ENCODE results near the gene MT1E. TPM values are rescaled to one million over a fixed set of nuclear protein-coding genes. Genes with fewer than 3 reads are reported as not detected.

Gene MT1E
- polyA plus RNA-seq, 1 donor: 96.6 TPM

DNA sequence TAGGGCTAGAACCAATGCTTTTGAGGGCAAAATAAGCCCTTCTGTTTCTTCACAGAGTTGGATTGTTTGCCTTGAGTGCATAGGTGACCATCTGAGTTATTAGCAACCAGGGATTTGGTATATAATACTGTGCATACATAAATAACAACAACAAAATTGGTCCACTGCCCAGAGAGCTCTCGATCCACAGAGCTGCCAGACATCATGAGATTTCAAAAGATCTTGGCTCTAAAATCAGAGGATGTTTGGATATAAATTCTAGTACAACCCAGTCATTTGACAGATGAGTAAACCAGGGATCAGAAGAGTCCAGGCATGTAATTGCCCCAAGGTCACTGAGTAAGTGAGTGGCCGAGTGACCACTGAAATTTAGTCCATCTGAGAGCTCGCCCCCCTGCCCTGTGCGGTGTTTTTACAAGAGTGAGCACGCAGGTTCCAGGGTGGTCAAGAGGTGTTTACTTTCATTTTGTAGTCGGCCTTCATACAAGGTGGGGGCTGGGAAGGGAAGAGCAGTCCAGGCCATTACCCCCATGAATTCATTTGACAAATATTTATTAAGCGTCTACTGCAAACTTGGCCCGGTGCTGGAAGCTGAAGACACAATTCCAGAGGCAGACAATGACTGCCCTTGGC is 19.0 kb upstream of the MT1E start:
- peak overlapping the region; percentile 80 for H3K27ac ChIP-seq (ENCODE audit: low read length)
- H3K36me3 ChIP-seq (ENCODE audit: control insufficient read depth, insufficient read depth, low read length): no peaks in the 10 kb centered on the region
- H3K4me3 ChIP-seq (ENCODE audit: low read length): no peak overlapping the region
- peaks cover 28% of the 10 kb centered on the region for H3K4me1 ChIP-seq (ENCODE audit: control insufficient read depth, insufficient read depth, low read length)
- DNase-seq: peak in 1 of 2 donors; percentile 36
- WGBS (ENCODE audit: insufficient coverage, low lambda C conversion rate): 83% methylated on average over 1 of the region's 8 CpGs
- no peaks in the 10 kb centered on the region for H3K9me3 ChIP-seq (ENCODE audit: control insufficient read depth, low read depth, low read length)
- peaks cover 5% of the 10 kb centered on the region for H3K27me3 ChIP-seq (ENCODE audit: control insufficient read depth, insufficient read depth, low read length)

DNA sequence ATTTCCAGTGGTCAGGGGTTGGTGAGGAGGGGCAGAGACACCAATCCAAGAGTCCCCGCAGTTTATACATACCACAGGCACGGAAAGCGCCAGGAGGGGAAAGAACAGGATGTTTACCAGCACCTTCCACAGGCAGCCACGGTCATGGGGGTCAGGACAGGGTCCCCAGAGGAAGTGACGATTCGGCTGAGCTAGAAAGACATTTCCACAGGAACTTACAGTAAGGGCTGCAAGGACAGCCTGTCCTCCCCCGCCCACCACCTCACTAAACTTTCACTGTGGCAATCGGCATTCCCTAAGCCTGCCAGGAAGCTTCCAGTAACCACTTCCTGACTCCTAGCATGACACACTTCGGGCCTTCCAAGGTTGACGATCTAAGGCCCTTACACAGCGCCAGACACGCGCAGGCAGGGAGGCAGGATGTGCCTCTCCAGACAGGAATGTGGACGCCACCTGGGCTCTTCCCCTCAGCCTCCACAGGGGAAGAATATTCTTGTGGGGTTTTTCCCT is 18.4 kb upstream of the MT1E start:
- Histone ChIP-seq H3K27ac (ENCODE audit: low read length) (peak overlapping the region; percentile 80), H3K4me1 (ENCODE audit: control insufficient read depth, insufficient read depth, low read length) (peaks cover 28% of the 10 kb centered on the region), H3K9me3 (ENCODE audit: control insufficient read depth, low read depth, low read length) (no peaks in the 10 kb centered on the region), H3K27me3 (ENCODE audit: control insufficient read depth, insufficient read depth, low read length) (no peaks in the 10 kb centered on the region), H3K36me3 (ENCODE audit: control insufficient read depth, insufficient read depth, low read length) (no peaks in the 10 kb centered on the region), H3K4me3 (ENCODE audit: low read length) (no peak overlapping the region)
- DNase-seq: peak; percentile 54 to 68
- no CpG with 5 or more reads among the region's 14 CpGs for WGBS (ENCODE audit: insufficient coverage, low lambda C conversion rate)

DNA sequence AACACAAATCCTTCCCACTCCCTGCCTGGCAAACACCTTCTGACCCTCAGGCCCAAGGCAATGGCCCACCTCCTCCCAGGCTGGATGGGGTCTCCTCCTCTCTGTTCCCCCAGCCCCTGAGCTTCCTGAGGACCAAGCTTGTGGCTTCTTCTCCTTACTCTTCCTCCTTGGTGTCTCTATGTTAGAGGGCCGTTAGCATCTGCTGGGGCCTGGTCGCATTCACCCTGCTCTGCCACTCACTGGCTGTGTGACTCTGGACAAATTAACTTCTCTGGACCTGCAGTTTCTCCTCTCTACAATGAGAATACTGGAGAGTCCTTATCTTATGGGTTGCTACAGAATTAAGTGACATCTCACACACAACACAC is 17.9 kb upstream of the MT1E start:
- Histone ChIP-seq H3K36me3 (ENCODE audit: control insufficient read depth, insufficient read depth, low read length) (no peaks in the 10 kb centered on the region), H3K9me3 (ENCODE audit: control insufficient read depth, low read depth, low read length) (no peaks in the 10 kb centered on the region), H3K4me1 (ENCODE audit: control insufficient read depth, insufficient read depth, low read length) (peaks cover 28% of the 10 kb centered on the region), H3K27ac (ENCODE audit: low read length) (peak overlapping the region; percentile 80), H3K4me3 (ENCODE audit: low read length) (peak overlapping the region; percentile 80), H3K27me3 (ENCODE audit: control insufficient read depth, insufficient read depth, low read length) (no peaks in the 10 kb centered on the region)
- WGBS (ENCODE audit: insufficient coverage, low lambda C conversion rate): no CpG with 5 or more reads among the region's 2 CpGs
- peak in 1 of 2 donors; percentile 14 for DNase-seq

- Histone ChIP-seq H3K9me3 (ENCODE audit: control insufficient read depth, low read depth, low read length) (no peaks in the 10 kb centered on the region), H3K36me3 (ENCODE audit: control insufficient read depth, insufficient read depth, low read length) (no peaks in the 10 kb centered on the region), H3K27me3 (ENCODE audit: control insufficient read depth, insufficient read depth, low read length) (no peaks in the 10 kb centered on the region), H3K4me3 (ENCODE audit: low read length) (peak within 1 kb of the TSS; percentile 80), H3K4me1 (ENCODE audit: control insufficient read depth, insufficient read depth, low read length) (peaks cover 28% of the 10 kb centered on the region), H3K27ac (ENCODE audit: low read length) (peak within 1 kb of the TSS; percentile 80)
- no CpG with 5 or more reads among the region's 62 CpGs for WGBS (ENCODE audit: insufficient coverage, low lambda C conversion rate)
- peak; percentile 96 to 98 for DNase-seq
Observed at GRCh38 chr16:56608043-56608875, 17.3 kb upstream of the MT1E start, which contains the start of gene MT2A. Gene MT2A (plus strand): TSS chr16:56608584. CDS start chr16:56608656, 72 bp downstream.

- Histone ChIP-seq H3K27ac (ENCODE audit: low read length) (peak overlapping the region; percentile 71), H3K27me3 (ENCODE audit: control insufficient read depth, insufficient read depth, low read length) (no peaks in the 10 kb centered on the region), H3K36me3 (ENCODE audit: control insufficient read depth, insufficient read depth, low read length) (no peaks in the 10 kb centered on the region), H3K4me1 (ENCODE audit: control insufficient read depth, insufficient read depth, low read length) (peaks cover 28% of the 10 kb centered on the region), H3K4me3 (ENCODE audit: low read length) (peak overlapping the region; percentile 80), H3K9me3 (ENCODE audit: control insufficient read depth, low read depth, low read length) (no peaks in the 10 kb centered on the region)
- DNase-seq: peak in 1 of 2 donors; percentile 32
- WGBS (ENCODE audit: insufficient coverage, low lambda C conversion rate): no CpG with 5 or more reads among the region's 21 CpGs
Observed at GRCh38 chr16:56608876-56609462, 16.6 kb upstream of the MT1E start.

DNA sequence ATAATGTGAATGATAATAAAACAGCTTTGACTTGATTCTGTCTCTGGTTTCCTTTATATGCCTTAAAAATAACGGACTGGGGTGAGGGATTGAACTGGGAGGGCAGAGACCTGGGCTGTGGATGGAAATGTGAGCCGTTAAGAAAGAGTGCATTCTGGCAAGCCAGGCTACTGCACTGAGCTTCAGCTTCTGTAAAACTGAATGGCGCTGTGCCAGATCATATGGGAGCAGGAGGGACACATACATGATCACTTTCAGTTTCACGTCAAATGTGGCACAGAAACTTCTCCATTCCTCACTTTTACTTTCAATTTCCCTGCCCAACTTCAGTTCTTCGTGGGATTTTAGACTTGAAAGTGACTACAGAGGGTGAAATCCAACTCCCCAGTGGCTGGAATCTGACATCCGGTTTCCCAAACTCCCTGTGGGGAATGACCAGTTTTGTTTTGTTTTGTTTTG is 16.1 kb upstream of the MT1E start:
- WGBS (ENCODE audit: insufficient coverage, low lambda C conversion rate): 0% methylated on average over 1 of the region's 6 CpGs
- no peaks in the 10 kb centered on the region for H3K27me3 ChIP-seq (ENCODE audit: control insufficient read depth, insufficient read depth, low read length)
- peak; percentile 87 to 91 for DNase-seq

DNA sequence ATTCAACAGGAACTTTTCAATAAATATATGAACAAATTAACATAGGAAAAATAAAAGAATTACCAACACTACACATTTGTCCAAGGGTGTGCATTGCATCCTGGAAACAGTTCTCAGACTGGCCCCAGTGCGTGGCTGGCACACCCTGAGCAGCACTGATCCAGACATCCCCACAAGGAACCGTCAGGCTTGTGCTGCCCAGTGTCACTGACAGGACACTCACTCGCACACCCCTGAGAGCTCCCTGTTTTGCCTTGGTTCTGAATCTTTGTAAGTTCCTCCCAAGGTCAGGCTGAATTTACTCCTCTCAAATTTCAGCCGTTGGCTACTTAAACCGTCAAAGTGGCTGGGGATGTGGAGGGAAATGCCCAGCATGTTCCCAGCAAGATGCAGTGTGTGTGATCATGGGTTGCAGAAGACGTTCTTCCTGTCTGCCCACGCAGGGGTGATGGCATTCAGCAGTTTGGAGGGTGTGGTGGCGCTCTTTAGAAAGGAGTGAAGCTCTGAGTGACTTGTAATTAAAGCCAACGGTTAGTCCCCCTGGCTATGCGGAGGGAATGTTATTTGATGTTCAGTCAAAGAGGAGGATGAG is 15.5 kb upstream of the MT1E start:
- H3K4me1 ChIP-seq (ENCODE audit: control insufficient read depth, insufficient read depth, low read length): peaks cover 28% of the 10 kb centered on the region
- H3K9me3 ChIP-seq (ENCODE audit: control insufficient read depth, low read depth, low read length): no peaks in the 10 kb centered on the region
- no CpG with 5 or more reads among the region's 10 CpGs for WGBS (ENCODE audit: insufficient coverage, low lambda C conversion rate)
- DNase-seq: peak in 1 of 2 donors; percentile 35
- H3K27me3 ChIP-seq (ENCODE audit: control insufficient read depth, insufficient read depth, low read length): no peaks in the 10 kb centered on the region
- peak overlapping the region; percentile 80 for H3K4me3 ChIP-seq (ENCODE audit: low read length)
- H3K36me3 ChIP-seq (ENCODE audit: control insufficient read depth, insufficient read depth, low read length): no peaks in the 10 kb centered on the region
- peak overlapping the region; percentile 39 for H3K27ac ChIP-seq (ENCODE audit: low read length)

More for the DNA sequence above, 16.1 kb upstream of the MT1E start:
- Histone ChIP-seq H3K9me3 (ENCODE audit: control insufficient read depth, low read depth, low read length) (no peaks in the 10 kb centered on the region), H3K4me1 (ENCODE audit: control insufficient read depth, insufficient read depth, low read length) (peaks cover 28% of the 10 kb centered on the region), H3K4me3 (ENCODE audit: low read length) (peak overlapping the region; percentile 80), H3K27ac (ENCODE audit: low read length) (peak overlapping the region; percentile 39), H3K36me3 (ENCODE audit: control insufficient read depth, insufficient read depth, low read length) (no peaks in the 10 kb centered on the region)

GRCh38 chr16:56610609-56611111 is 14.9 kb upstream of the MT1E start:
- no peak overlapping the region for H3K4me3 ChIP-seq (ENCODE audit: low read length)
- peak in 1 of 2 donors; percentile 23 for DNase-seq
- H3K27ac ChIP-seq (ENCODE audit: low read length): peak overlapping the region; percentile 39
- no CpG with 5 or more reads among the region's 2 CpGs for WGBS (ENCODE audit: insufficient coverage, low lambda C conversion rate)
- H3K4me1 ChIP-seq (ENCODE audit: control insufficient read depth, insufficient read depth, low read length): peaks cover 28% of the 10 kb centered on the region
- no peaks in the 10 kb centered on the region for H3K36me3 ChIP-seq (ENCODE audit: control insufficient read depth, insufficient read depth, low read length)
- no peaks in the 10 kb centered on the region for H3K27me3 ChIP-seq (ENCODE audit: control insufficient read depth, insufficient read depth, low read length)
- H3K9me3 ChIP-seq (ENCODE audit: control insufficient read depth, low read depth, low read length): no peaks in the 10 kb centered on the region

- H3K27ac ChIP-seq (ENCODE audit: low read length): no peak overlapping the region
- H3K9me3 ChIP-seq (ENCODE audit: control insufficient read depth, low read depth, low read length): no peaks in the 10 kb centered on the region
- no peaks in the 10 kb centered on the region for H3K27me3 ChIP-seq (ENCODE audit: control insufficient read depth, insufficient read depth, low read length)
- no peak overlapping the region for H3K4me3 ChIP-seq (ENCODE audit: low read length)
- H3K36me3 ChIP-seq (ENCODE audit: control insufficient read depth, insufficient read depth, low read length): no peaks in the 10 kb centered on the region
- peaks cover 28% of the 10 kb centered on the region for H3K4me1 ChIP-seq (ENCODE audit: control insufficient read depth, insufficient read depth, low read length)
- DNase-seq: no peak
- no CpG with 5 or more reads among the region's 2 CpGs for WGBS (ENCODE audit: insufficient coverage, low lambda C conversion rate)
Observed at GRCh38 chr16:56611281-56611833, 14.2 kb upstream of the MT1E start.
